ENCODE data around the gene BRD4. TPM values are rescaled to one million over a fixed set of nuclear protein-coding genes. Genes with fewer than 3 reads are reported as not detected.

Gene BRD4
- polyA plus RNA-seq, 1 donor from 2014 or later = 3.6 TPM

- no peaks in the 10 kb centered on the region for H3F3A ChIP-seq (ENCODE audit: insufficient read depth, low read length, poor library complexity, severe bottlenecking)
- no peaks in the 10 kb centered on the region for H3K9me2 ChIP-seq (ENCODE audit: insufficient read depth, low read length)
- H3K27me3 ChIP-seq (ENCODE audit: insufficient read depth, low read depth, low read length) = no peaks in the 10 kb centered on the region
- H2AFZ ChIP-seq (ENCODE audit: low read depth, low read length) = no peak overlapping the region
- peaks cover 3% of the 10 kb centered on the region for H4K20me1 ChIP-seq (ENCODE audit: insufficient read depth)
- no peaks in the 10 kb centered on the region for H3K9me3 ChIP-seq (ENCODE audit: low read length)
- H3K27ac ChIP-seq (ENCODE audit: low read length) = no peak overlapping the region
- no peaks in the 10 kb centered on the region for H3K36me3 ChIP-seq (ENCODE audit: insufficient read depth, low read length)
- no peak overlapping the region for H3K9ac ChIP-seq (ENCODE audit: low read length)
- no peak overlapping the region for H3K4me2 ChIP-seq (ENCODE audit: low read length)
- peaks cover 95% of the 10 kb centered on the region for H3K79me2 ChIP-seq (replicated peaks; ENCODE audit: insufficient read depth, low read length)
- no peak overlapping the region for H3K4me3 ChIP-seq (ENCODE audit: low read length)
- TF ChIP-seq MXI1 (conservative IDR thresholded peaks at IDR 0.05; ENCODE audit: poor library complexity, severe bottlenecking) = no peak
- no peak for TF ChIP-seq RAD21 (conservative IDR thresholded peaks at IDR 0.05)
- no peak for TF ChIP-seq EZH2 (IDR thresholded peaks at IDR 0.05; ENCODE audit: borderline replicate concordance, insufficient read depth, low read length, poor library complexity, severe bottlenecking)
- TF ChIP-seq TAF1 (IDR thresholded peaks at IDR 0.05; ENCODE audit: low read depth) = no peak
- no peak for TF ChIP-seq SMC3 (conservative IDR thresholded peaks at IDR 0.05; ENCODE audit: poor library complexity)
- no peak for TF ChIP-seq REST (IDR thresholded peaks at IDR 0.05; ENCODE audit: borderline replicate concordance)
- no peak for TF ChIP-seq EP300 (conservative IDR thresholded peaks at IDR 0.05; ENCODE audit: poor library complexity, severe bottlenecking)
- no peak for TF ChIP-seq POLR2AphosphoS5 (IDR thresholded peaks at IDR 0.05)
- TF ChIP-seq CTCF (IDR thresholded peaks at IDR 0.05; ENCODE audit: poor library complexity, severe bottlenecking) = no peak
These were observed 40.2 kb downstream of the BRD4 start for GRCh38 chr19:15292140-15292539.

GRCh38 chr19:15291548-15292021 lies 40.8 kb downstream of the BRD4 start:
- no peaks in the 10 kb centered on the region for H3K36me3 ChIP-seq (ENCODE audit: insufficient read depth, low read length)
- no peak overlapping the region for H3K9ac ChIP-seq (ENCODE audit: low read length)
- no peak overlapping the region for H3K27ac ChIP-seq (ENCODE audit: low read length)
- TF ChIP-seq CTCF (IDR thresholded peaks at IDR 0.05; ENCODE audit: poor library complexity, severe bottlenecking) (no peak), RAD21 (conservative IDR thresholded peaks at IDR 0.05) (no peak), EZH2 (IDR thresholded peaks at IDR 0.05; ENCODE audit: borderline replicate concordance, insufficient read depth, low read length, poor library complexity, severe bottlenecking) (no peak), SMC3 (conservative IDR thresholded peaks at IDR 0.05; ENCODE audit: poor library complexity) (no peak), MXI1 (conservative IDR thresholded peaks at IDR 0.05; ENCODE audit: poor library complexity, severe bottlenecking) (no peak)
- no peaks in the 10 kb centered on the region for H3F3A ChIP-seq (ENCODE audit: insufficient read depth, low read length, poor library complexity, severe bottlenecking)
- H3K4me3 ChIP-seq (ENCODE audit: low read length) = no peak overlapping the region
- no peak overlapping the region for H2AFZ ChIP-seq (ENCODE audit: low read depth, low read length)
- no peaks in the 10 kb centered on the region for H3K9me2 ChIP-seq (ENCODE audit: insufficient read depth, low read length)
- H3K79me2 ChIP-seq (replicated peaks; ENCODE audit: insufficient read depth, low read length) = peaks cover 96% of the 10 kb centered on the region
- H3K27me3 ChIP-seq (ENCODE audit: insufficient read depth, low read depth, low read length) = no peaks in the 10 kb centered on the region
- no peaks in the 10 kb centered on the region for H3K9me3 ChIP-seq (ENCODE audit: low read length)
- H3K4me2 ChIP-seq (ENCODE audit: low read length) = no peak overlapping the region
- H4K20me1 ChIP-seq (ENCODE audit: insufficient read depth) = peaks cover 3% of the 10 kb centered on the region

Measured in neural cell (in vitro differentiated cells).